GM23338 (cell line): ENCODE results near the gene BPNT1. TPM values are rescaled to one million over a fixed set of nuclear protein-coding genes. Genes with fewer than 3 reads are reported as not detected.

Experiments
- ATAC-seq: fragments of 200-7000 bp; cut with Tn5 transposase; 3 replicates; pipeline ENCODE4 v1.9.1; 2020
- DNase-seq: peaks from one replicate; pipeline ENCODE4 v3.0.0-alpha.2; 2015; ENCODE audit warnings: low spot score
- H2AFZ ChIP-seq: fragments of 200-600 bp; sonication (generic); 2 replicates; pipeline ENCODE4 v1.8.0; 2016; ENCODE audit warnings: antibody characterized with exemption, mild to moderate bottlenecking, moderate library complexity
- H3F3A ChIP-seq: fragments of 200-600 bp; sonication (generic); replicated peaks from 2 replicates; pipeline ENCODE4 v1.8.0; 2017; ENCODE audit warnings: antibody characterized with exemption, mixed run types, low read depth
- H3K27ac ChIP-seq: fragments of 200-600 bp; sonication (generic); 2 replicates; pipeline ENCODE4 v1.6.1; 2016; ENCODE audit warnings: low read depth
- H3K27me3 ChIP-seq: fragments of 200-600 bp; sonication (generic); 2 replicates; pipeline ENCODE4 v1.8.0; 2016; ENCODE audit warnings: mild to moderate bottlenecking, mixed run types, moderate library complexity; ENCODE audit not compliant: insufficient read depth
- H3K36me3 ChIP-seq: fragments of 200-600 bp; sonication (generic); 2 replicates; pipeline ENCODE4 v1.8.0; 2016; ENCODE audit warnings: mild to moderate bottlenecking; ENCODE audit not compliant: insufficient read depth
- H3K4me1 ChIP-seq: fragments of 200-600 bp; sonication (generic); 2 replicates; pipeline ENCODE4 v1.8.0; 2016; ENCODE audit warnings: mild to moderate bottlenecking, moderate library complexity; ENCODE audit not compliant: insufficient read depth
- H3K4me2 ChIP-seq: fragments of 200-600 bp; sonication (generic); 2 replicates; pipeline ENCODE4 v1.7.1; 2017; ENCODE audit warnings: mixed run types
- H3K4me3 ChIP-seq: fragments of 200-600 bp; sonication (generic); 2 replicates; pipeline ENCODE4 v1.6.1; 2016; ENCODE audit warnings: mixed run types
- H3K79me2 ChIP-seq: fragments of 200-600 bp; sonication (generic); replicated peaks from 2 replicates; pipeline ENCODE4 v1.8.0; 2017; ENCODE audit warnings: mild to moderate bottlenecking; ENCODE audit not compliant: insufficient read depth
- H3K9me2 ChIP-seq: fragments of 200-600 bp; sonication (generic); 2 replicates; pipeline ENCODE4 v1.8.0; 2017; ENCODE audit not compliant: insufficient read depth
- H4K20me1 ChIP-seq: fragments of 200-600 bp; sonication (generic); replicated peaks from 2 replicates; pipeline ENCODE4 v1.8.0; 2017; ENCODE audit warnings: mild to moderate bottlenecking; ENCODE audit not compliant: insufficient read depth
- H3K27ac Mint-ChIP-seq: 2 replicates; pipeline ENCODE4 v1.8.0; 2020; ENCODE audit warnings: inconsistent platforms, mild to moderate bottlenecking, moderate library complexity, mixed read lengths
- H3K27me3 Mint-ChIP-seq: 3 replicates; pipeline ENCODE4 v1.8.0; 2022; ENCODE audit warnings: low read depth, mild to moderate bottlenecking, moderate library complexity, mixed read lengths, inconsistent platforms; ENCODE audit not compliant: insufficient read depth, poor library complexity
- H3K36me3 Mint-ChIP-seq: 3 replicates; pipeline ENCODE4 v1.8.0; 2021; ENCODE audit warnings: low read depth, mild to moderate bottlenecking, inconsistent platforms, moderate library complexity, mixed read lengths
- H3K4me1 Mint-ChIP-seq: 3 replicates; pipeline ENCODE4 v1.8.0; 2020; ENCODE audit warnings: mild to moderate bottlenecking, inconsistent platforms, mixed read lengths
- H3K4me3 Mint-ChIP-seq: 3 replicates; pipeline ENCODE4 v1.8.0; 2021; ENCODE audit warnings: moderate library complexity, mild to moderate bottlenecking, inconsistent platforms, mixed read lengths
- H3K9me3 Mint-ChIP-seq: 3 replicates; pipeline ENCODE4 v1.8.0; 2020; ENCODE audit warnings: moderate library complexity, mild to moderate bottlenecking, inconsistent platforms, mixed read lengths
- CREB1 ChIP-seq: fragments of 250-450 bp; sonication (Bioruptor Pico); IDR thresholded peaks from 2 replicates; pipeline ENCODE4 v1.5.0; 2020; ENCODE audit warnings: low read depth, mild to moderate bottlenecking, moderate library complexity
- EZH2 ChIP-seq: fragments of 200-600 bp; sonication (generic); IDR thresholded peaks from one replicate; pipeline ENCODE4 v1.8.0; 2017; ENCODE audit warnings: antibody characterized with exemption, mild to moderate bottlenecking, low read depth; ENCODE audit not compliant: unreplicated experiment
- JUNB ChIP-seq: IDR thresholded peaks from one replicate; pipeline ENCODE4 v1.6.1; 2016; ENCODE audit warnings: antibody characterized with exemption; ENCODE audit not compliant: unreplicated experiment
- NANOG ChIP-seq: IDR thresholded peaks from 2 replicates; pipeline ENCODE4 v1.6.1; 2016; ENCODE audit warnings: antibody characterized with exemption, borderline replicate concordance
- ZNF114 ChIP-seq: fragments of 250-450 bp; sonication (Bioruptor Pico); IDR thresholded peaks from 2 replicates; pipeline ENCODE4 v1.5.0; 2020; ENCODE audit warnings: mild to moderate bottlenecking, moderate library complexity
- ZNF331 ChIP-seq: fragments of 250-450 bp; sonication (Bioruptor Pico); IDR thresholded peaks from 2 replicates; pipeline ENCODE4 v1.5.0; 2020; ENCODE audit warnings: low read depth, mild to moderate bottlenecking, moderate library complexity
- polyA plus RNA-seq: library from polyadenylated mRNA; unstranded; fragments of >200 nt; fragmentation: Nextera tagmentation; extraction: Ambion mirVana; gene quantifications from 2 replicates; pipeline ENCODE4 v1.2.1, GENCODE V29; 2016
- total RNA-seq: library from RNA; depleted of rRNA; stranded (reverse); fragments of >200 nt; shearing (Covaris generic); gene quantifications from 2 replicates; pipeline ENCODE4 v1.2.3, GENCODE V29; 2014
- TF ChIP-seq, protein P1 (sequence below): IDR thresholded peaks from 2 replicates; pipeline ENCODE4 v1.6.1; 2016; ENCODE audit warnings: antibody characterized with exemption
- TF ChIP-seq, protein P2 (sequence below): IDR thresholded peaks from one replicate; pipeline ENCODE4 v1.6.1; 2018; ENCODE audit warnings: antibody characterized with exemption; ENCODE audit not compliant: unreplicated experiment
- TF ChIP-seq, protein P3 (sequence below), 2 experiments: fragments of 200-600 bp in 1 of 2; sonication (generic) in 1 of 2; conservative IDR thresholded peaks; 2 replicates each; pipeline versions ENCODE4 v1.5.1 to v1.6.1; 2016 to 2017; ENCODE audit warnings: antibody characterized with exemption in 2 of 2, low read depth in 2 of 2, mild to moderate bottlenecking in 2 of 2, moderate library complexity in 1 of 2

The BPNT1 gene
- total and polyA plus RNA-seq, 2 experiments from 2014 or later, result 9.6 to 17.2 TPM

DNA sequence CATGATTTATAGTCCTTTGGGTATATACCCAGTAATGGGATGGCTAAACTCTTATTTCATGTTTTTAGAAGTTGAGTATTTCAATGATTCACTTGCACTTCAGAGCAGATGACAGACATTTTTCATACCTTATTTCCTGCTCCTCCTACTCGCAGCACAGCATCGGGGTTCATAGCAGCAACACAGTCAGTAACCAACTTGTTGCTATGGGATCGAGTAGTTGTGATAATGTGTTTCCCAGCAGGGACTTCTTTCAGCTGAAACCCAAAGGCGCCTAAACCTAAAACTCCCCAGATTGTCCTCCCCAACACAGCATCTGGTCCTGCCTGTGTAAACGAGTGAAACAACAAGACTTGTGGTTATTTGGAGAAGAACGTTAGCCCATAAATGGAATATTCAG lies 27.0 kb downstream of the BPNT1 start:
- Histone ChIP-seq H3K4me1 (peaks cover 14% of the 10 kb centered on the region; the same call in 1 of the 2 replicates), H3K4me3 (no peak overlapping the region), H3K9me2 (no peaks in the 10 kb centered on the region), H2AFZ (no peak overlapping the region), H3K27ac (no peak overlapping the region), H3K4me2 (no peak overlapping the region), H3F3A (no peaks in the 10 kb centered on the region), H3K36me3 (peaks cover 2% of the 10 kb centered on the region; the same call in 1 of the 2 replicates), H3K27me3 (no peaks in the 10 kb centered on the region), H4K20me1 (no peaks in the 10 kb centered on the region), H3K79me2 (no peaks in the 10 kb centered on the region)
- no peak for ATAC-seq
- Mint-ChIP-seq H3K4me3 (no peak overlapping the region), H3K9me3 (no peaks in the 10 kb centered on the region), H3K27ac (no peak overlapping the region), H3K36me3 (peaks cover 11% of the 10 kb centered on the region), H3K27me3 (peaks cover 2% of the 10 kb centered on the region), H3K4me1 (peaks cover 9% of the 10 kb centered on the region)
- no peak for DNase-seq
- TF ChIP-seq, protein P1, sequence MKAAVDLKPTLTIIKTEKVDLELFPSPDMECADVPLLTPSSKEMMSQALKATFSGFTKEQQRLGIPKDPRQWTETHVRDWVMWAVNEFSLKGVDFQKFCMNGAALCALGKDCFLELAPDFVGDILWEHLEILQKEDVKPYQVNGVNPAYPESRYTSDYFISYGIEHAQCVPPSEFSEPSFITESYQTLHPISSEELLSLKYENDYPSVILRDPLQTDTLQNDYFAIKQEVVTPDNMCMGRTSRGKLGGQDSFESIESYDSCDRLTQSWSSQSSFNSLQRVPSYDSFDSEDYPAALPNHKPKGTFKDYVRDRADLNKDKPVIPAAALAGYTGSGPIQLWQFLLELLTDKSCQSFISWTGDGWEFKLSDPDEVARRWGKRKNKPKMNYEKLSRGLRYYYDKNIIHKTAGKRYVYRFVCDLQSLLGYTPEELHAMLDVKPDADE, result no peak
- no peak for TF ChIP-seq JUNB
- no peak for TF ChIP-seq EZH2

DNA sequence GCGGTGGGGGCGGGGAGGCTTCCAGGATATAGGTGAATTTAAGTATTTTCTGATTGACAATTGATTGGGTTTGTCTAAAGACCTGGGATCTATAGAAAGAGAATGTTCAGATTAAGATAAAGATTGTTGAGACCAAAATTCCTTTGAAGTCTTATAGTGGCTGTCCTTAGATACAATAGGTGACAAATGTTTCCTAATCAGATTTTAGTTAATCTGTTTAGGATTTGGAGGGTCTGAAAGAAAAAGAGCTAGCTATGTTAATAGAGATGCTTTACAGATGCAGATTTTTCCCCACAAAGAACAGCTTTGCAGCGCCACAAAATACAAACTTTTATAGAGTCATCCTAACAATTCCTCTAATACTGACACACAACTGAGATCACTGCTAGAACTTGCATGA lies 28.7 kb downstream of the BPNT1 start:
- no peak overlapping the region for H2AFZ ChIP-seq
- peaks cover 9% of the 10 kb centered on the region for H3K4me1 Mint-ChIP-seq
- 0 out of 2 replicates have a peak overlapping the region, but pooled peaks have one; percentile 14 for H3K27ac ChIP-seq
- H3K9me3 Mint-ChIP-seq, result no peaks in the 10 kb centered on the region
- no peaks in the 10 kb centered on the region for H3K79me2 ChIP-seq
- H3K4me1 ChIP-seq, result peaks cover 14% of the 10 kb centered on the region; the same call in 1 of the 2 replicates
- H3K27ac Mint-ChIP-seq, result peak overlapping the region; percentile 84
- H3K4me3 ChIP-seq, result no peak overlapping the region
- no peaks in the 10 kb centered on the region for H4K20me1 ChIP-seq
- ATAC-seq, result peak; percentile 29; the same call in 1 of the 3 replicates
- H3K4me2 ChIP-seq, result peak overlapping the region; percentile 29
- peak; percentile 38 for DNase-seq
- H3K4me3 Mint-ChIP-seq, result peak overlapping the region; percentile 3; the same call in 1 of the 3 replicates
- peaks cover 11% of the 10 kb centered on the region for H3K36me3 Mint-ChIP-seq
- H3F3A ChIP-seq, result no peaks in the 10 kb centered on the region
- peaks cover 2% of the 10 kb centered on the region for H3K27me3 Mint-ChIP-seq
- H3K9me2 ChIP-seq, result no peaks in the 10 kb centered on the region
- H3K36me3 ChIP-seq, result peaks cover 2% of the 10 kb centered on the region; the same call in 1 of the 2 replicates
- no peaks in the 10 kb centered on the region for H3K27me3 ChIP-seq
- TF ChIP-seq ZNF331 (CRISPR knock-in tag), result no peak
- TF ChIP-seq, protein P2, sequence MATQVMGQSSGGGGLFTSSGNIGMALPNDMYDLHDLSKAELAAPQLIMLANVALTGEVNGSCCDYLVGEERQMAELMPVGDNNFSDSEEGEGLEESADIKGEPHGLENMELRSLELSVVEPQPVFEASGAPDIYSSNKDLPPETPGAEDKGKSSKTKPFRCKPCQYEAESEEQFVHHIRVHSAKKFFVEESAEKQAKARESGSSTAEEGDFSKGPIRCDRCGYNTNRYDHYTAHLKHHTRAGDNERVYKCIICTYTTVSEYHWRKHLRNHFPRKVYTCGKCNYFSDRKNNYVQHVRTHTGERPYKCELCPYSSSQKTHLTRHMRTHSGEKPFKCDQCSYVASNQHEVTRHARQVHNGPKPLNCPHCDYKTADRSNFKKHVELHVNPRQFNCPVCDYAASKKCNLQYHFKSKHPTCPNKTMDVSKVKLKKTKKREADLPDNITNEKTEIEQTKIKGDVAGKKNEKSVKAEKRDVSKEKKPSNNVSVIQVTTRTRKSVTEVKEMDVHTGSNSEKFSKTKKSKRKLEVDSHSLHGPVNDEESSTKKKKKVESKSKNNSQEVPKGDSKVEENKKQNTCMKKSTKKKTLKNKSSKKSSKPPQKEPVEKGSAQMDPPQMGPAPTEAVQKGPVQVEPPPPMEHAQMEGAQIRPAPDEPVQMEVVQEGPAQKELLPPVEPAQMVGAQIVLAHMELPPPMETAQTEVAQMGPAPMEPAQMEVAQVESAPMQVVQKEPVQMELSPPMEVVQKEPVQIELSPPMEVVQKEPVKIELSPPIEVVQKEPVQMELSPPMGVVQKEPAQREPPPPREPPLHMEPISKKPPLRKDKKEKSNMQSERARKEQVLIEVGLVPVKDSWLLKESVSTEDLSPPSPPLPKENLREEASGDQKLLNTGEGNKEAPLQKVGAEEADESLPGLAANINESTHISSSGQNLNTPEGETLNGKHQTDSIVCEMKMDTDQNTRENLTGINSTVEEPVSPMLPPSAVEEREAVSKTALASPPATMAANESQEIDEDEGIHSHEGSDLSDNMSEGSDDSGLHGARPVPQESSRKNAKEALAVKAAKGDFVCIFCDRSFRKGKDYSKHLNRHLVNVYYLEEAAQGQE, result no peak
- TF ChIP-seq EZH2, result no peak
- TF ChIP-seq NANOG, result peak; percentile 42; the same call in 1 of the 2 replicates
- no peak for TF ChIP-seq CREB1 (CRISPR knock-in tag)
- no peak for TF ChIP-seq ZNF114 (CRISPR knock-in tag)
- TF ChIP-seq, protein P3, sequence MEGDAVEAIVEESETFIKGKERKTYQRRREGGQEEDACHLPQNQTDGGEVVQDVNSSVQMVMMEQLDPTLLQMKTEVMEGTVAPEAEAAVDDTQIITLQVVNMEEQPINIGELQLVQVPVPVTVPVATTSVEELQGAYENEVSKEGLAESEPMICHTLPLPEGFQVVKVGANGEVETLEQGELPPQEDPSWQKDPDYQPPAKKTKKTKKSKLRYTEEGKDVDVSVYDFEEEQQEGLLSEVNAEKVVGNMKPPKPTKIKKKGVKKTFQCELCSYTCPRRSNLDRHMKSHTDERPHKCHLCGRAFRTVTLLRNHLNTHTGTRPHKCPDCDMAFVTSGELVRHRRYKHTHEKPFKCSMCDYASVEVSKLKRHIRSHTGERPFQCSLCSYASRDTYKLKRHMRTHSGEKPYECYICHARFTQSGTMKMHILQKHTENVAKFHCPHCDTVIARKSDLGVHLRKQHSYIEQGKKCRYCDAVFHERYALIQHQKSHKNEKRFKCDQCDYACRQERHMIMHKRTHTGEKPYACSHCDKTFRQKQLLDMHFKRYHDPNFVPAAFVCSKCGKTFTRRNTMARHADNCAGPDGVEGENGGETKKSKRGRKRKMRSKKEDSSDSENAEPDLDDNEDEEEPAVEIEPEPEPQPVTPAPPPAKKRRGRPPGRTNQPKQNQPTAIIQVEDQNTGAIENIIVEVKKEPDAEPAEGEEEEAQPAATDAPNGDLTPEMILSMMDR (conservative IDR thresholded peaks at IDR 0.05; ENCODE audit: low read depth in 2 of 2), result no peak
- TF ChIP-seq, protein P1, result no peak
